ENCODE measurements around the gene POTEF.
"Not testable (repeated sequence)": the region's sequence is repeated elsewhere in the genome, so short reads cannot be mapped to it uniquely, and the experiment has no call there.

DNA sequence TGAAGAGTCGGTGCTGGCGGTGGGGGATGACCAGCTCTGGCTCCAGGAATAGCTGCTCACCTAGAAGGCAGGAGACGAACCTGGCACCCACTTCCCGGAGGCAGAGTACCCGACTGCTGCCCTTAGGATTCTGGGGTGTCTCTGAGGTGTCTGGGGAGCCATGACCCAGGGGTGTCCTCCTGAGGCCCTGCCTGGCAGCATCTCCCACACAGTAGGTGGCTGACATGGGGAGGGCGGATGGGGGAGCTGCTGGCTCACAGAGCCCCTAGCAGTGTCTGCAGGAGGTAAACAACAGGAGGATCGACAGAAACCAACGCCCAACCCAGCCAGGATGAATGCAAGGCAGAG lies 25.4 kb upstream of the POTEF start:
- not testable (repeated sequence) for TF ChIP-seq POLR2A, TAF1 (IDR thresholded peaks at IDR 0.05; ENCODE audit: low read depth, low read length)

Data from GM12891 (cell line).